GM12875 (cell line): ENCODE results near the gene USP6NL.

ENCODE experiments used
- H3K4me3 ChIP-seq: one replicate; pipeline ENCODE4 v1.5.1; 2011; ENCODE audit warnings: low read depth, low read length, control low read depth
- TF ChIP-seq, protein P1 (sequence below): IDR thresholded peaks from 2 replicates; pipeline ENCODE4 v1.5.1; 2011; ENCODE audit warnings: low read depth, mild to moderate bottlenecking, control low read depth, inconsistent platforms, low read length, moderate library complexity, borderline replicate concordance; ENCODE audit not compliant: insufficient read depth

Gene USP6NL

DNA sequence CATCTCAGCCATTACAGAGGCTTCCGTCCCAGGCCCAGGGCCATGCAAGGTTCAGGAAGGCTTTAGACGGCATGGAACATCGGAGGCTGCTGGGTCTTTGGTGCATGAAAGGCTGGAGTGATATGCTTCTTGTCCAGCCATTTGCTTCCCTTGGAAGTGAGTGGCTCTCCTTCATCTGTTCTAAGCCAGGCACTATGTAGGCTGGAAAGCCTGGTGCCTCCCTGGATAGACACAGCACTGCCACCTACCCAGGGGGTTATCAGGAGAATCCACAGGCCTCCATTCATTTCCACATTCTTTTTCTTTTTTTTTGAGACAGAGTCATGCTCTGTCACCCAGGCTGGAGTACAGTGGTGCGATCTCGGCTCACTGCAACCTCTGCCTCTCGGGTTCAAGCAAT, 31.6 kb upstream of the USP6NL start:
- TF ChIP-seq, protein P1, sequence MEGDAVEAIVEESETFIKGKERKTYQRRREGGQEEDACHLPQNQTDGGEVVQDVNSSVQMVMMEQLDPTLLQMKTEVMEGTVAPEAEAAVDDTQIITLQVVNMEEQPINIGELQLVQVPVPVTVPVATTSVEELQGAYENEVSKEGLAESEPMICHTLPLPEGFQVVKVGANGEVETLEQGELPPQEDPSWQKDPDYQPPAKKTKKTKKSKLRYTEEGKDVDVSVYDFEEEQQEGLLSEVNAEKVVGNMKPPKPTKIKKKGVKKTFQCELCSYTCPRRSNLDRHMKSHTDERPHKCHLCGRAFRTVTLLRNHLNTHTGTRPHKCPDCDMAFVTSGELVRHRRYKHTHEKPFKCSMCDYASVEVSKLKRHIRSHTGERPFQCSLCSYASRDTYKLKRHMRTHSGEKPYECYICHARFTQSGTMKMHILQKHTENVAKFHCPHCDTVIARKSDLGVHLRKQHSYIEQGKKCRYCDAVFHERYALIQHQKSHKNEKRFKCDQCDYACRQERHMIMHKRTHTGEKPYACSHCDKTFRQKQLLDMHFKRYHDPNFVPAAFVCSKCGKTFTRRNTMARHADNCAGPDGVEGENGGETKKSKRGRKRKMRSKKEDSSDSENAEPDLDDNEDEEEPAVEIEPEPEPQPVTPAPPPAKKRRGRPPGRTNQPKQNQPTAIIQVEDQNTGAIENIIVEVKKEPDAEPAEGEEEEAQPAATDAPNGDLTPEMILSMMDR, result no peak
- H3K4me3 ChIP-seq, result no peak overlapping the region

DNA sequence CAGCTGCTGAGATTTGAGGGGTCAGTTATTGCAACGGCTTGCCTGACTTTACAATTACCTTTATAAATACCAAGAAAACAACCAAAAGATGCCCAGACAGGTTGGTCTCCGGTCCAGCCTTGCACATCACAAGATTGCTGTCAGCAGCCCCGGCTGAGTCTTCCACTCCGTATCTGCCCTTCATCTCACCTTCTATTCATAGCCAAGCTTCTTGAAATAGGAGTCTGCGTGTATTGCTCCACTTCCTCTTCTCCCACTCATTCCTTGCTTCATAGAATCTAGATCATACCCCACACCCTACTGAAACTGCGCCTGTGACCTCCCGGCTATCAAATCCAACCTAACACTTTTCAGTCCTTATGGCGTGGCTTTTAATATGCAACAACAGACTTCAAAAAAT, 31.1 kb upstream of the USP6NL start:
- H3K4me3 ChIP-seq, result no peak overlapping the region
- TF ChIP-seq, protein P1, result no peak

DNA sequence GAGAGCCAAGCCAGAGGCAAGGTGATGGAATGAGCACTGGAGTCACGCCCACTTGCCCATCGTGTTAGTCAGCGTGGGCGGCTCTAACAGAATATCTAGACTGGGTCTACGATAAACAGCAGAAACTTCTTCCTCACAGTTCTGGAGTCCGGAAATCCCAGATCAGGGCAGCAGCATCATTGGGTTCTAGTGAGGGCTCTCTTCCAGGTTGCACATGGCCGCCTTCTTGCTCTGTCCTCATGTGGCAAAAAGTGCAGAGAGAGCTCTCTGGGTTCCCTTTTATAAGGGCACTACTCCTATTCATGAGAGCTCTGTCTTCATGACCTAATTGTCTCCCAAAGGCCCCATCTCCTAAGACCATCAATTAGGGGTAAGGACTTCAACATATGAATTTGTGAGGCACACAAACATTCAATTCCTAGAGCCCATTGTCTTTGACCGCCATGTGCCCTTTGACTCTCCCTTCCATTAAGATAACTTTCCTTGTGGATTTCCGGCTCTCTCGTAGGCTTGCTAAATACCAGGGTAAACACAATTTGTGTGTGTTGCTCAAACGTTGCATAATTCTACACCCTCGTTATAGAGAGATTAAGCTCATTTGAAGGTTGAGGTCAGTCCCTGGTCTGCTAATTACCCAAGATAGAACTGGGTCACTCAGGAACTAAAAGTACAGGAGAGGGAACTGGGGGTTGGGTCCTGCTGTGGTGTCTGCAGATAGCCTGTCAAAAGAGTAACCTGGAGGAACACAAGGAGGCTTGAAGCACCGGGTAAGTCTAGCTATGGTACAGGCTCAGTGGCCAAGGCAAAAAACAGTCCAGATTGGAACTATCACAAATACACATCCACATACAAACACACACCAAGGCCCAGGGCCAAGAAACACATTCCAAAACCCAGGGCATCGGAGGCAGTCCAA, 28.7 kb upstream of the USP6NL start:
- TF ChIP-seq, protein P1, result no peak
- no peak overlapping the region for H3K4me3 ChIP-seq

DNA sequence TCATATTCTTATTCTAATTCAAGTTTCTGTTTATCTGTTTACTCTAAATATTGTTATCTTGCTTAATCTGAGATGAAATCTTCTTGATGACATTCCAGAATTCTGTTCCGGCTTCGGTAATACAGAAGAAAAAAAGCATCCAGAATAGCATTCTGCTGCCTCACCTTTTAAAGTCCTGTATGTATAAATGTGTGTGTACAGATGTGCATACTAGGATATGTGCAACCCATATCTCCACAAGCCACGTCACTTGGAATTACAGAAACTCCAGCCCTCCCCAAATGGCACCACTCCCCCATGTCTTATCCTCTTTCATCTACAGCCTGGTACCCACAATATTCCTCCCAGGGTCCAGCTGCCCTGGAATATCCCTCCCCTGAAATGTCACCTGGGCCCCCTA, 27.9 kb upstream of the USP6NL start:
- TF ChIP-seq, protein P1, result no peak

DNA sequence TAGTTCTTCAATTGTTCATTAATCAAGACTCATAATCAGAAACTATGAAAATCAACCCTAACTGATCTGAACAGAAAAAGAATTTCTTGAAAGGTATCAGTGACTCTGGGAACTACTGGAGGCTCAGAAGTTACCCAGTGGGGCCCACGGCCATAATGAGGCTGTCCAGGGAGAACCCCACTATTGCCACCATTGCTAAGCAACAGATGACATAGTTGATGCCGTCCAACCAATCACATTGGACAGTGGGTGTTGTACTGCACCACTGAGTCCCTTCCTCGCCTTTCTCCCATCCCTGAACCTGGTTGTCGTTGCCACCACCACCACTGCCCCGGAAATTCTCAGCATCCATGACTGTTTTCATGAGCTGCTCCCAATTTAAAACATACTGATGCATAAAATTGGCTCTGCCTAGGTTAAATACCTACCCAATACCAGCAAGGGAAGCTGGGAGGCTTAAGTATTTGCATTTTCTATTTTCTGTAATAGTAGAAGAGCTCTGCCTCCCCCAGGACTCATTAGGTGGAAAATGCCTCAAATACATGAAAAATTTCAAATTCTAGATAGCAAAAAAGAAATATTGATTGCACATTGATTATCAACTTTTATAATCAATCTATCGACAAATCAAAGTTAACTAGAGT, 26.7 kb upstream of the USP6NL start:
- H3K4me3 ChIP-seq, result no peak overlapping the region
- TF ChIP-seq, protein P1, result no peak

More for the DNA sequence above, 27.9 kb upstream of the USP6NL start:
- no peak overlapping the region for H3K4me3 ChIP-seq

DNA sequence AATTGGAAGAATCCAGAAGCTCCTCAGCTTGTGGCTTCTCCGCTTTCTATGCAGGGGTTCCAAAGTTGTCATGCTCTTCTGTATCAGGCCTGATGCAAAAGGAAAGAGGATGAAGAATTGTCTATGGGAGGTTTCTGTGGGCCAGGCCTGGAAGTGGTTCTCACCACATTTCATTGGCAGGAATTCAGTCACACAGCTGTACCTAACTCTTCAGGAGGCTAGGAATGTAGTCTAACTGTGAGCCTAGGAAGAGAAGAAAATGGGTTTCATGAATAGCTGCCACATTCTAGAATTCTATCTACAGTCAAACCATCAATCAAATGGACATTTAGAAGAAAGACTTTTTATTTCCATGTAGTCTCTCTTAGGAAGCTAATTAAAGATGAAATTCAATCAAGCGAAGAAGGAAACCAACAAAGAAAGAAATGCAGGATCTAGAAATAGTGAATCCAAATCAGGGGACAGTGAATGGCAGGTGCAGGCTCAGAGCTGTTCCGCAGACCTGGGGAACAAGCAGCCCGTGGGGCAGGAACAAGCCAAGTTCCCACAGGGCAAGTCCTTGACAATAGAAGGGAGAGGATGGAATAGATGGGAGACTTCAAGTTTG, 25.4 kb upstream of the USP6NL start:
- no peak overlapping the region for H3K4me3 ChIP-seq
- TF ChIP-seq, protein P1, result no peak
